GM21723 (cell line): ENCODE data around the gene NR2F1-AS1.

Experiments
- ATAC-seq: cut with Tn5 transposase; IDR thresholded peaks from one replicate; pipeline ENCODE4 v1.9.1; 2021; ENCODE audit warnings: mild to moderate bottlenecking, moderate library complexity; ENCODE audit not compliant: unreplicated experiment

NR2F1-AS1 gene

DNA sequence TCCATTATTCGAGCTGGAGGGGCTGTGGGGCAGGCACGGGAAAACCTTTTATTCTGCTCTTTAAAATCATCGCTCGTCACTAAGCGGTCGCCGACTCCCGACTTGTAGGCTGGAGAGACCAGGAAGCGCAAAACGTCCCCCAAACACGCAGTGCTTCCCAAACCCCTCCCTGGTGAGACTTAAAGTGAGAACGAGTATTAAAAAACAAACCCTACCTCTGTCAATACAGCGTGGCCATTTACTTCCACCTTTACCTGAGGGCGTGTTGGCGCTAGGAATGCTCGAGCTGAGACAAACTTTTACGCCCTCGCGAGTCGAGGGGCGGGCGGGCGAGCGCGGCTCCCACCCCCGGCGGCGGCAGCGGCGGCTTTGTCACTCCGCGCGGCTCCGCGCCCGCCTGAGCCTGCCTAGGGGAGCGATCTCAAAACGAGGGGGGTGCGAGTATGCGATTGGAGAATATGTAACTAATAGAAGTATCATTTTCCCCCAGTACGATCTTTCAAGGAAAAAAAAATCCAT lies at the start of gene NR2F1-AS1:
TSS of gene NR2F1-AS1 (minus strand) at position 293 of the 519 bp plus-strand sequence.
- ATAC-seq, result peak; percentile 37

DNA sequence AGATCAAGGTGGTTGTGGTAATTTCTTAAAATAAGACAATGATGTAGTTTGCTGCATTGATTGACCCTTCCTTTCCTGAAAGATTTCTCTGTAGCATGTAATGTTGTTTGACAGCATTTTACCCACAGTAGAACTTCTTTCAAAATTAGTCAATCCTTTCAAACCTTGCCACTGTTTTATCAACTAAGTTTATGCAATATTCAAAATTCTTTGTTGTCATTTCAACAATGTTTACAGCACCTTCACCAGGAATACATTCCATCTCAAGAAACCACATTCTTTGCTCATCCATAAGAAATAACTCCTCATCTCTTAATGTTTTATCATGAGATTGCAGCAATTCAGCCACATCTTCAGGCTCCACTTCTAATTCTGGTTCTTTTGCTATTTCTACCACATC lies 45.8 kb upstream of the NR2F1-AS1 start:
- ATAC-seq, result no peak

DNA sequence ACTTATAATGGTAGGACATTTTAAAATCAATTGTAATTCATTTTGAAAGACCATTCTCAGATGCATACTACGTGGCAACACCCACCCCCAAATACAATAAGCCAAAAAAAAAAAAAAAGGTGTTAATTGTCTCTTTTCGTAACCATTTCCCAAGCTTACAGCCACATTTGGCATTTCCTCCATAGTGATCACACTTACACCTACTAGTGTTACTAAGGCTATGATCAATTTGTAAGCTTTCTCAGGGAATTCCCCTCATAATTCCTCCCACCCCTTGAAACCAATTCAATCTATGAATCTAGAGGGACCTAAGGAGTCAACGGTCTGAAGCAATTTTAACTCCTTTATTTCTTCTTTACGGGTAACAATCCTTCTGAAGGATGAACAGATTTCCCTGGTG lies 42.1 kb upstream of the NR2F1-AS1 start:
- ATAC-seq, result no peak

DNA sequence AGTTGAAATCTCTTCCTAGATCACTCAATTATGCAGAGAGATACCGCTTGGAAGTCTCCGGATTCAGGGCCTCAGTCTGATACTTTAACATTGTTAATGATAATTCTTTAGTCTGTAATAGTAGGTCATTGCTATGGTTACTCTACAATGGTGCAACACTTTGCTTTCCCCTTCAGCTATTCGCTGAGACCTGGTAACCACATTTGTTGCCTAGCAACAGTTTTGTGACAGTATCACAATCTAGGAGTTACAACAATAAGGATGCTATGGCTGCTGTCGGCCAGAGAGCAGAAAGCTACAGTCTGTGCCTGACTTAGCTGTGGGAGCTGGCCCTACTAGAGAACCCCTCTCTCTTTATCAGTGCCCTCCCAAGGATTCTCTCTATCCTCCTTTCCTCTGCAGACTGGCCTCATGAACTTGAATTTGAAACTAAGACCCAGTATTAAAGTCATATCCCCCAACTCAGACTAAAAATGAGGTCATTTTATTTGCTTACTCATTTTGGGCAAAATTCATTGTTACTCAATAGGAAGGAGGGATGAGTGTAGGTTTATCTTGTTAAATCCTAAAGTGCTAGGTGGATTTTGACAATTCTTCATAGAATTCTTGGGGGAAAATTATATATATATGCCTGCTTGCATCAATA lies 41.3 kb upstream of the NR2F1-AS1 start:
- ATAC-seq, result no peak

DNA sequence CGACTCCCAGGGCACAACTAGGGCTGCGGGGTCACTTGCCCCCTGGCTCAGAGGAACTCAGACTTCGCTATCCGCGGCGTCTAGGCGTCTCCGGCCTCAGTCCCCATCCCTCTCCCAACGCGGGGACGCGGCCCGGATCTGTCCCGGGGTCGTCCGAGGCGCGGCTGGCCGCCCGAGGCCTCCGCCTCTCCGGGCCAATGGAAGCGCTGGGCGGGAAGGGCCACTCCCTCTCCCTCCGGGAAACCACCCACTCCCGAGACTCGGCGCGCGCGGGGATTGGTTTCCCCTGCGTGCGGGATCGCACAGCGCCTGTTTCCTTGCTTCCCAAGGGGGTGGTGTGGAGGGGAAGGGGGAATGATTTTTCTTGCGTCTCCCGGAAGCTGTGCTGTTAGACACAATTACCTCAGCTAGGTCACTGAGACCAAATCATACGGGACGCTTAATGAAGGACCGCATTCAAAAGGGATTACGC lies 40.3 kb upstream of the NR2F1-AS1 start:
- ATAC-seq, result peak; percentile 16

DNA sequence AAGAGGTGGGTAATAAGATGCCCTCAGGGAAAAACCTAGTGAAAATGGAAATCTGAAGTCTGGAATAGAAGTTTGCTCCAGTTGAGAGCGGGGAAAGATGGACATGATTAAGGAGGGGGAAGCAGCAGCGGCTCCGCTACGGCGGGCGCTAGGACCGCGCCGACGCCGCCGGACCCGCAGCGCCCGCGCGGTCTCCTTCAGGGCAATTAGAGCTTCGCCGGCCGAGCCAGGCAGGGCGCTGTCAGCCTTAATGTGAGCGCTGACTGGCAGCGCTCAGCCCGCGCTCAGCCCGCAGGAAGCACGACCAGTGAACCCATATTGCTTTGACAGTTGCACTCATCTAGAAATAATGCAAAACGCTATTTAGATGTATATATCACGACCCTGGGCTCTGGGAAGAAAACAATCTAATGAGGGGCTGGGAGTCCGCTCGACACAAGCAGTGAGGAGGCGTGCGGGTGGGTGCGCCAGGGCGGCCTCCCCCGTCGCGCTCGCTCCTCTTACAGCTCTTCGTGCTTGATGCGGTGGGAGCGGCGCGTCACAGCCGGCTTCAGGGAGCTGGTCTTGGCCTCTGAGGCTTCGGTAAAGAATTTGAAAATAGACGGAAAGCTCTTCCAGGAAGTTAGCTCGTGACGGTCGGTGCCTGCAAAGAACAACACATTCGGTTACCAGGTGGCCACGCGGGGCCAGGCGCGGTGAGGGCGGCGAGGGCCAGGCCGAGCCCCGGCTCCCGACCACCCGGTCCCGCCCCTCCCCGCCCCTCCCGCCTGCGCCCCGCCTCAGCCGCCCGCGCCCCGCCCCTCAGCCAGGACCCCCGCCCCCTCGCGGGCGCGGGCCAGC lies 39.7 kb upstream of the NR2F1-AS1 start:
- ATAC-seq, result peak; percentile 99

DNA sequence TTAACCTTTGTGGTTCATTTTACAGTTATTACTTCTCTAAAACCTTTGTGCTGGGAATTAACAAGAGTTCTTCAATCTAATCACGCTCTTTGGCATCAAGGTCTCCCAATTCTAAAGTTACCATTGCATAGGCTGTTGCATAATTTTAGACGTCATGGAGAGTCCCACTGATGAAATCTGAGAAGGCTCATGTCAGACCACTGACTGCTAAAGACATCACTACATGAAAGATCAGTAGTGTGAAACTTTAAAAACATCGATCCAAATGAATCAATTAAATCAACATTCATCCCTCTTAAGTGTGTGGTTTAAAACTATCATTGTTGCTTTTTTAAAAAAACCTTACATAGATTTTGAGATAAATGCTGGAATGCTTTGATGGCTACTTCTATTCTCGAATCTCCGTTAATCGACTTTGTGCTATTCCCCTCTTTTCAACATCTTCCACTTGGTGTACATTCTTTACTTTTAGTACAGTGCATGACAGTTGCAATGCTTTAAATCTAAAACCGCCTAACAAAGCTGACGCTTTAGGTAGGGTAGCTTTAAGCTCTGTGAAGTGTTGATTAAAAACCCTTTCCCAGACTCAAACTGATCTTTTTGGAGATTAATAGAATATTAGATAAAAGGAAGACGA lies 35.6 kb upstream of the NR2F1-AS1 start:
- no peak for ATAC-seq

DNA sequence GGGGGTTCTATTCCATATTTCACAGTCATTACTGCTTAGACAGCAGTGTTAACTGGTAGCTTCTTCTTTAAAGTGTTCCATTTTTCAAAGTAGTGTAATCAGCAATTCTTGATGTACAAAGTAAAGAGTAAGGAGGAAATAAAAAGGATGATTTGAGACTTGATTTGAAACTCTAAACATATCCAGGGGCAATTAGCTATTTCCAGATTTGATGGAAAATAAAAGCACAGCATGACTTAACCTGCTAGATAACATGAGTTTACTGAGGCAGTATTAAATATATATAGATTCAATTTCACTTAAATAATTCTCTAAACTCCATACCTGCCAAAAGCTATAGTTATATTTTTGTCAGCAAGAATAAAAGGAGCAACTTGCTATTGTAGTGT lies 31.8 kb upstream of the NR2F1-AS1 start:
- no peak for ATAC-seq

DNA sequence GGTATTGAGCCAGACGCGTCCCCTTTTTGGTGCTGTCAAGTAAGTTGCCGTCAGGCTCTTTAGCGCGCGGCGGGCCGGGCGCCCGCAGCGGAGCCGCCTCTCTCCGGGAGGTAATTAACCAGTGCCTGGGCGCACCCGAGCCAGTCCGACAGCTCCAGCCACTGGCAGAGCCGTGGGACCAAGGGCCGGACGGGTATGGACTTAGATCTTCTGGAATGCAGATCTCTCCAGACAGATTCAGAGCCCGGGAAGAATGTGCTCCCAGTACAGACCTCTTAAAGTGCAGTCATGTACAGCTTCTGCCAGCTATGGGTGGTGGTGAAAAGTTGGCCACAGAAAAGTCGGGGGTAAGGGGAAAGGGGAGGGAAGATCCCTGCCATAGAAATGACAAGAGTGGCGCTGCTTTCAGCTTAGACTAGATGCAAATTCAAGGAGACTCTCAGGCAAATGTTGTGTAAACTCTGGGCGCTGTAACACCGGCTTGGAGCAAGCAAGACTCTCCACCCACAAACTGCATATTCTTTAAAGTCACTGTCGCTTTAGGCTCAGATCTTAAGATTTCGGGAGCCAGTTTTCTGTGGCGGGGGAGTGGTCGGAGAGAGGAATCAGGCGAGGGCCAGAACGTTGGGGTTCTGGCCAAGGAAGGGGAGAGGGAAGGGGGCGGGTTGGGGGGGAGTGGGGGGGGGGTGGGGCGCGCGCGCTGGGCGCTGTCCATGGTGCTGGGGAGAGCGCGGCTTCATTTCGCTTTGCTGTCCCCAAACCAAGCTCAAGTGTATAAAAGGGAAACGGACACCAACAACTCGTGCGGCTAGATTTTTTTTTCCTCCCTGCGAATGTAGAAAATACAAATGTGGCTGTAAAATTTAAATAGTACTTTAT lies 31.2 kb upstream of the NR2F1-AS1 start:
- ATAC-seq, result no peak

DNA sequence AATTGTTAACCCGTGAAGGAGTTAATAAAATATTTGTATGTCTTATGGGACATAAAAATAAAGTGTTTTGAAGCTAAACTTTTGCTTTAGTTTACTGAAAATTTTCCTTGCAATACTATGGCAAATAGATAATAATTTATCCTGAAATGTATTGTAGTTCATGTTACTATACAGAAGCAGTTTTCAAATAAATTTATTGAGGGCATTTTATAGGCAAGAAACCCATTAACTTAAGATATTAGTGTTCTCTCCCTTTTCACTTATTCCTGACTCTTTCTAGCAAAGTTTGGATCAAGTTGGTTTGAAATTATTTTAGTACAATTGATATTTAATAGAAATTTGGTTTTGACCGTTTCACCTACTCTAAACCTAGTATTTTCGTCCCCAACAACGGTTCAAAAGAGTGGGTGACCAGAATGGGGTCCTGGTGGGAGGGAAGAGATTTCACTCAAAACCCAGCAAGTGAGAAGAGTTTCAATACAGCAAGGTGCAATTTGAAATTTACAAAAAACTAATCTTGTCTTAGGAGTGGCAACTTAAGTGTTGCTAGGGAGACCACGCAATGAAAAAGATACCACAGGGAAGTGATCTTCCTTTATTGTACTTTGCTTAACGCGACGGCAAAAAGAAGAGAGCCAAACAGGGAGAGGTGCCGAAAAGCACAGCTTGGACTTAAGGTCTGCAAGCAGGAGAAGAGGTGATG lies 30.4 kb upstream of the NR2F1-AS1 start:
- ATAC-seq, result no peak

DNA sequence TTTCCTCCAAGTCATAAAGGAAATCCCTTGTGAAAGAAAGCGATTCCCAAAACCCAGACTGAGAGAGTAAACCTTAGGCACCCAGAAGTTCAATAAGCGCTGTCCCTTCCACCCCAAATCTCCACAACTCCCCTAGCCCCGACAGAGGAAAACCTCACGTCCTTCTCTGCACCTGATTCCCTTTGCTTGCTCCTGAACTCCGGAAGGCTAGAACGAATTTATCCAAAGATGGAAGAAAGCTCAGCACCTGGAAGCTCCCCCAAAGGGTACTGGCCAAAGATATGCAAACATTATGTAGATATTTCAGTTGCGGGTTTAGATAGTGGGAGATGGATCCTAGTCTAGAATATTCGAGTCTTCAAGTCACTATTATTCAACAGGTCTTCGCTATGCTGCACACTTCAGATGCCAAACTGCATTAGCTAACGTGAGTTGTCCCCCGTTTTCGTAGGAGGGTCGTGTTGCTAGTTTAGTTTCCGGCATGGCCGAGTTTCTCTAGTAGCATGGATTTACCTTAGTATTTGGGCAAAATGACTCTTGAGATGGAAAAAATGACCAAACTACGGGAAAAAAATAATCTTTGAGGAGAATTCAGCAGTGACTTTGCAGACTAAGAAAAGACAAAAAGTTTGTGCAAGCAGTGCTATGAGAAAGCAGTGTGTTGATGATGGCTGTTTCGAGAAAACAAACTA lies 29.7 kb upstream of the NR2F1-AS1 start:
- ATAC-seq, result no peak

DNA sequence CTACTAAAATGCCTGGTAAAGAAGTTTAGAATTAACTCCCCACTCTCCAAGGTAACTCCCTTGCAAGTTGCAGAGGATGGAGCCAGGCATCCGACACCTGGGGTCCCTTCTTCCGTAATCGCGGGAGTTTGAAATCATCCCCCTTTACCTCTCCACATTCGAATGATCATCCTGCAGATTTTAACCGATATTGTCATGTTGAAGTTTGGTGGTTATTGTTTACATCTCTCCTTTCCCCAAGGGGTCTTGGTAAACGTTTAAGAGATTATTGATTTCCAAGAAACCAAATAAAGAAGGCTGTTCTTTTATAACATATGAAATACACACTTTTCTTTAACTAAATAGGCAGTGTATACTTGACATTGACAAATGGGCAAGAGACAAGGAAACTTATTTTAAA lies 28.7 kb upstream of the NR2F1-AS1 start:
- no peak for ATAC-seq

DNA sequence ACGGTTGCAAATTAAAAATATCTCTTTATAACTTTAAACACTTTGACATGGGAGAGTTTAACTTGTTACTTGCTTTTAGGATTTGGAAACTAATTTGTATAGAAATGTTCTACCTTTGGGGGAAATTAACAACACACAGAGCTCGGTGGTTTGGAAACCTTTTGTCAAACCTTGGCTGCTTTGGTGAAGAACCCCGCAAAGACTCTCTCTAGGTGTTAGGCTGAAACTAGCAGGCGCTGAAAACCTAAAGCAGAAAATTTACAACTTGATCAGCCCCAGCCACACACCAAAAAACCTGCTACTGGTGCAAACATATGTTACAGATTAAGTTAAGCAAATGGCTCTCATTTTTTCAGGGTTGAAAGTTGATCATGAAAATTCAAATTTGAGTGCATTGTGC lies 27.8 kb upstream of the NR2F1-AS1 start:
- no peak for ATAC-seq

DNA sequence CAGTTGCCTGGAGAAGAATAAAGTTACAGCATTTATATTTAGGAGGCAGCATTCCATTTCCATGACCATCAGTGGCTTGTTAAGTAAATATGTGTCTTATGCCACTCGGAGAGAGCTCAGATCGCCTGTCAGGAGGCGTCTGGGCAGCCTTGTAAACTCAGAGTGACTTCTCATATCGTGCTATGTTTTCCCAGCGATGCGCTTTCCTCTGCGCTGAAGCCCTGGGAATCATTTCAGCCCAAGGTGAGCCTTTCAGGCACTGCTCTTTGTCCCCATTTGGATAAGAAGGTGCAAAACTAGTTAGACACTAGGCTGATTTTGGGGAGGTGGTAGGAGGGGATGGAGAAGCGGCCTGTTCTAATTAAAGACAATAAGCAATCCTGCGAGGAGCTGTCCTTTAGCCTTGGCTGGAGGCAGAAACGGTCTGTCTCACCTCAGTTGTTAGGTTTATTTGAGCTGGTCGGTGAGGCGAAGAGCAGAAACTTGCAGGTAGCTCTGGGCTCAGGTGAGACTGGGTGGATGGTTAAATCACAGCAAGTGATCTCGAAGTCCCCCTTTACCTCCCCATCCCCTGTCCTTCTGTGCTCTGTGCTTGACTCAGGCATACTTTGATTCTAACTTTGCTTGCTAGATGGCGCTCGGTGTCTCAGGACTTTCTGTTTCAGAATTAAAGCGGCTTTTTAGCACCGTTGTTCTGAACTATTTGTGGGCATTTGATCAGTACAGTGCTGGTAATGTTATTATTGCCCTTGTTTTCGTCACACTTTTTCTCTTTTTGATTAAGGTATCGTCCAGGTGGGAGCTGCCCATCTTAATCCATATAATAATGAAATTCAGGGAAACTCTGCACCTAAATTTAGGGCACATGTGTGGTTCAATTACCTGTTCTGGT lies 26.6 kb upstream of the NR2F1-AS1 start:
- ATAC-seq, result peak; percentile 91

DNA sequence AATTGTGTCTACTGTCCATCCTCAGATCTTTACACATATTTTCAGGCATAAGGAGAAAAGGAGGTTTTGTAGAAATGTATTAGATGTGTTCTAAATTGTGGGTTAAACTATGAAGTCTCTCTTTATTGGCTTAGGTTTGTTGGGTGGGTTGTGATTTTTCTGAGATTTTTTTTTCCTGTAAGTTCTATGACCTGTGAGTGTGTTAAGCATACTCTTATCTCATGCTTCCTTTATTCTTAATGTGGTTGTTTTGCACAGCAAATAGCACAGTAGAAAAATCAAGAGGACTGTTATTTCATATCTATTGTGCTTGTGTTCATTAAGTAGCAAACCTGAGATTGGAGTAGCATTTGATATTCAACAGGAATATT lies 25.3 kb upstream of the NR2F1-AS1 start:
- no peak for ATAC-seq

DNA sequence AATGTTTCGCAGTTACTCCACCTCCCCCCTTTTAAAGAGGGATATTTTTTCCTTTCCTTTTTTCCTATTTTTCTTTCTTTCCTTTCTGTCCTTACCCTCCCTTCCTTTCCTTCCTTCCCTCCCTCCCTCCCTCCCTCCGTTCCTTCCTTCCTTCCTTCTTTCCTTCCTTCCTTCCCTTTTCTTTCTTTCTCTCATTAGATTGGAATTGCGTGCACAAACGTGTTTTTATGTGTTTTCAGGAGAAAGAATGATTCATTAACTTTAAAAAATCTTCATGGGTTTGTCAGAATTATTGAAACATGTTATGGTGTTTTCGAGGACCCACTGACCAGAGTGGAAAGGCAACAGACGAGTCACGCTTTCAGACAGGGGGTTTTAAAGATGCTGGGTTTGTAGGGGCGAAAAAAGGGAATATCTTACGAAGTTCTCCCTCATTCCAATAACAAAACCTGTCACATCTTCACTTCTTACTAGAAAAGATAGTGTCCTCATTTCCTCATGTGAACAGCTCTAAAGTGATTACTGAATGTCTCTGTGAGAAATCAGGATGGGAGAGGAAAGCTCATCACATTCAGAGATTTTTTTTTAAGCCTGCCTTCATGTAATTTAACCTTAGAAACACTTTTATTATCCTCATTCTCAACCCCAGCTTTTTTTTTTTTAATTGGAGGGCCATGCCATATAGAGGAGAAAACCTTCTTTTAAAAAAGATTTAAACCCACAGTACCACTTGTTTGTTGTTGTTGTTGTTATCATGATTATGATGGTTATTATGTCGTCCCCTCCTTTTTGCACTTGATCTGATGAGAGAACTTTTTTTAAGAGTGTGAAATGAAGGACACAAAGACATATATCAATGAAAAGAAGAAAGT lies 23.9 kb upstream of the NR2F1-AS1 start:
- no peak for ATAC-seq

DNA sequence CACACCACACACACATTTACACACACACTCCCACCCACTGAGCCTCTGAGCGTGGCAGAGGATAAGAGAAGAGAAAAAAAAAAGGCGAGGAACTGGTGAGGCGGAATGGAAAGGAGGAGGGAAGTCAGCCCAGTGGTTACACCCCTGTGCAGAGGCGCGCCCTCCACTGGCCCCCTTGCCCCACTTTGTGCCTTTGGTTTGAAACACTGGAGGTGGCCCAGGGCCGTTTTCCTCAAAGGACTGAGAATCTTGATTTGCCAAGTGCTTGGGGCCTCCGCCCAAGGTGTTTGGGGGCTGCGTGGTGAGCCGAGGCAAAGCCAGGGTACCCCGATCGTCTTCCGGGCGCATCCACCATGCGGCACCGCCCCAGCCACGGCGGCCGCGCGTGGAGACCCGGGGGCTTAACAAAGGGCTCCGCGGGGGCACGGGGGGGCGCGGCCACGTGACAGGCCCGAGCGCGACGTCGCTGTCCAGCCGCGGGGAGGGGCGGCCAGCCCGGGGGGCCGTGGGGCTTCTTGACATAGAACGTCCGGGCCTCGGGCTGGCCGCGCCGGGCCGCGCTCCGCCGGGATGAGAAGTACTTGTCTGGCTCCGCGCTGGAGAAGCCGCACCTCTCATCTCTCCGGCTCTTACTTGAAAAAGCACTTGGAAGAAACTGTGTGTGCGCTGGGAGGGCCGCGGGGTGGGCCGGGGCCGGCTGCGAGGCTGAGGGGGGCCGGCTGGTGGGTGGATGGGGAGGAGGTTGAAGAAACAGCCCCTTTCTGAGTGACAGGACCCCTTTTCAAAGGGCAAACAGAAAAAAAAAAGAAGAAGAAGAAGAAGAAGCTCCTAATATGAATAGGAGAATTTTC lies 23.0 kb upstream of the NR2F1-AS1 start:
- ATAC-seq, result no peak
